Measurements from ENCODE around the gene NXN.

- TF ChIP-seq, protein P1, sequence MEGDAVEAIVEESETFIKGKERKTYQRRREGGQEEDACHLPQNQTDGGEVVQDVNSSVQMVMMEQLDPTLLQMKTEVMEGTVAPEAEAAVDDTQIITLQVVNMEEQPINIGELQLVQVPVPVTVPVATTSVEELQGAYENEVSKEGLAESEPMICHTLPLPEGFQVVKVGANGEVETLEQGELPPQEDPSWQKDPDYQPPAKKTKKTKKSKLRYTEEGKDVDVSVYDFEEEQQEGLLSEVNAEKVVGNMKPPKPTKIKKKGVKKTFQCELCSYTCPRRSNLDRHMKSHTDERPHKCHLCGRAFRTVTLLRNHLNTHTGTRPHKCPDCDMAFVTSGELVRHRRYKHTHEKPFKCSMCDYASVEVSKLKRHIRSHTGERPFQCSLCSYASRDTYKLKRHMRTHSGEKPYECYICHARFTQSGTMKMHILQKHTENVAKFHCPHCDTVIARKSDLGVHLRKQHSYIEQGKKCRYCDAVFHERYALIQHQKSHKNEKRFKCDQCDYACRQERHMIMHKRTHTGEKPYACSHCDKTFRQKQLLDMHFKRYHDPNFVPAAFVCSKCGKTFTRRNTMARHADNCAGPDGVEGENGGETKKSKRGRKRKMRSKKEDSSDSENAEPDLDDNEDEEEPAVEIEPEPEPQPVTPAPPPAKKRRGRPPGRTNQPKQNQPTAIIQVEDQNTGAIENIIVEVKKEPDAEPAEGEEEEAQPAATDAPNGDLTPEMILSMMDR (IDR thresholded peaks at IDR 0.05): no peak
- TF ChIP-seq POLR2AphosphoS5 (IDR thresholded peaks at IDR 0.05; ENCODE audit: low read depth, low read length): no peak
Observed at GRCh38 chr17:968812-969730, 10.5 kb downstream of the NXN start.

Data from Panc1 (cell line).